ELF-1 (cell line): ENCODE measurements around the gene GDI1.

Experiments
- DNase-seq: peaks from one replicate; pipeline ENCODE4 v3.0.0-alpha.2; 2016; ENCODE audit warnings: low read depth, low spot score

Gene GDI1

GRCh38 chrX:154436374-154436982 is 476 bp upstream of the GDI1 start:
- peak; percentile 76 for DNase-seq

- DNase-seq, result no peak
Observed at GRCh38 chrX:154437971-154438893, 1.3 kb downstream of the GDI1 start.

- no peak for DNase-seq
Observed at GRCh38 chrX:154439841-154440240, 2.9 kb downstream of the GDI1 start.

GRCh38 chrX:154440623-154441357 is 3.8 kb downstream of the GDI1 start:
- DNase-seq, result no peak

DNA sequence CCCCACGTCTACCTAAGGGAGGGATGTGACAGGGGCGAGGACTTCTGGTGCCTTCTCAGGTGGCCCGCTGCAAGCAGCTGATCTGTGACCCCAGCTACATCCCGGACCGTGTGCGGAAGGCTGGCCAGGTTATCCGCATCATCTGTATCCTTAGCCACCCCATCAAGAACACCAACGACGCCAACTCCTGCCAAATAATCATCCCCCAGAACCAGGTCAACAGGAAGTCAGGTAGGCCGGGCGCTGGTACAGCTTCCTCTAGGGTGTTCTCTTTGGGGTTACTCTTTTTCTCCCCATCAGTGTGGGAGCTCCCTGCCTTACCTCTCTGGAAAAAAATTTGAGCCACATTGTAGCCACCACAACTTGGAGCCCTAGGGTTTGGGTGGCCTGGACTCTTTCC is 4.6 kb downstream of the GDI1 start:
- DNase-seq, result no peak

DNA sequence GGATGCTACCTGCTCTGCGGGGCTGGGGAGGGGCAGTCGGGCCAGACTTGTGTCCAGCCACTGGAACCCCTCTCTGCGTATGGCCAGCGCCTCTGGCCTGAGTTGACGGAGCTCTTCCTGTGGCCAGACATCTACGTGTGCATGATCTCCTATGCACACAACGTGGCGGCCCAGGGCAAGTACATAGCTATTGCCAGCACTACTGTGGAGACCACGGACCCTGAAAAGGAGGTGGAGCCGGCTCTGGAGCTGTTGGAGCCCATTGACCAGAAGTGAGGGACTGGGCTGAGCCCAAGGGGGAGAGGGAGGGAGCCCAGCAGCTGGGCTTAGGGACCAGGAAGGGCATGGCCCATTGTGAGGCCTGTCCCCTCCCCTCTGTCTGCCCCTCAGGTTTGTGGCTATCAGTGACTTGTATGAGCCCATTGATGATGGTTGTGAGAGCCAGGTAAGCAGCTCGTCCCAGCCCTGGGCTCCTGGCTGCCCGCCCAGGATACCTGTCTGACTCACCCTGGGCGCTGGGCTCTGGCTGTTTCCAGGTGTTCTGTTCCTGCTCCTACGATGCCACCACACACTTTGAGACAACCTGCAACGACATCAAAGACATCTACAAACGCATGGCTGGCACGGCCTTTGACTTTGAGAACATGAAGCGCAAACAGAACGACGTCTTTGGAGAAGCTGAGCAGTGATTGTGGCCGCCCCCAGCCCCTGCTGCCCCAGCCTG is 5.2 kb downstream of the GDI1 start:
- DNase-seq, result no peak

DNA sequence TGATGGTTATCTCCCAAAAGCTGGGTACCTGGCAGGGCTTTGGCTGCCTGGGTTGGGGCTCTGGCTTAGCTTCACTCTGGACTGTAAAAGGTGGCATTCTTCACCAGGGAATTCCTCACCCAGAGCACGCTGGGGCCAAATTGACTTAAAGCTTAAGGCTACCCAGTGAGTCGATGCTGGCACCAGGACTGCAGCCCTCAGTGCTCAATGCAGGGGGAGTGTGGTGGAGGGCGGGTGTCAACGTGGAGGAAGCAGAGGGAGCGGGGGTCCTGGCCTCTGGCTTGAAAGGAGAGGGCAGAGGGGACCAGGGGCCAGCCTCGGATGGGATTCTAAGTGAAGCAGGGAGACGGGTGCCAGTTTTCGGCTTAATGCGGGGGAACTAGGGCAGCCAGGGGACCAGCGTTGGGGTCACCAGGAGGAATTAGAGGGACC is 6.5 kb downstream of the GDI1 start:
- DNase-seq, result peak; percentile 53

DNA sequence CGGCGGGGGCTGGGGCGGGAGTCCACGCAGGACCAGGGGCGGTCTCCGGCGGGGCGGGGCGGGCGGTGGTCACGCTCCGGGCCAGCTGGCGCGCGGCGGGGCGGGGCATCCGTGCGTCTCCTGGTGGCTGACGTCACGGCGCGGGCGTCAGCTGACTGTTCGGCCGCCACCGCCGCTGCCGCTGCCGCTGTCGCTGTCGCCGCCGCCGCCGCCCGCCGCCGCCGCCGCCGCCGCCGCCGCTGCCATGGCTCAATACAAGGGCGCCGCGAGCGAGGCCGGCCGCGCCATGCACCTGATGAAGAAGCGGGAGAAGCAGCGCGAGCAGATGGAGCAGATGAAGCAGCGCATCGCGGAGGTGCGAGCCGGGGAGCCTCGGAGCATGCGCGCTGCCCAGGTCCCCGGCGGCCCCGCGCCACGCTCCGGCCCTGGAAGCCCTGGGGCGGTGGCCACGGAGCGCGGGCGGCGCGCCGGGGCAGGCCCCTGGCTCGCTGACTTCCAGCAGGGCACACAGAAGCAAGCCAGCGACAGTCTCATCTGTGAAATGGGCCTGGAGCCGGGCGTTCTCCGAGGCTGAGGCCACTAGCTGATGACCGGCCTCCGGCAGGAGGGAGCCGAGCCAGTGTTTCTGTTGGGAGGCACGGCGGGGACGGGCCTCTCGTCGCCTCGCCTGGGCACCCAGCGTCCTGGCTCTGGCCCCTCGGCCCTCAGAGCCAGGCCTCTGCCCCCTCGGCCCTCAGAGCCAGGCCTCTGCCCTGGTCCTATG is 7.2 kb downstream of the GDI1 start, which contains the start of gene FAM50A:
Gene FAM50A, plus strand, starts transcription at position 150 of the 763 bp plus-strand sequence. Its CDS starts 95 bp downstream, at position 245.
- DNase-seq, result no peak

- DNase-seq, result no peak
Observed at GRCh38 chrX:154444755-154445246, 7.8 kb downstream of the GDI1 start.

DNA sequence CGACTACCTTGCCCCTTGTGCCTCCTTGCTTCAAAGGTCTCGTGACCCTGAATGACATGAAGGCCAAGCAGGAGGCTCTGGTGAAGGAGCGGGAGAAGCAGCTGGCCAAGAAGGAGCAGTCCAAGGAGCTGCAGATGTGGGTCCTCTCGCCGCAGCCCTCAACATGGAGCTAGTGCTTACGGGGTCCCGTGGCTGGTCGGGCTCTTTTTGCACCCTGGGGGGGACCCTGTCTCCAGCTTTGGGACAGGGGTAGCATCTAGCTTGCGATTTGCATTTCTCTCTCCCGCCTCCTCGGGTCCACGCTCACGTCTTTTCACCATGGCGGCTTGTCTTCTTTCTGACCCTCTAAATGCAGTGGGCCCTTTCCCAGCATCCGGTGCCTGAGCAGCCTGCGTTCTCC is 8.8 kb downstream of the GDI1 start:
- no peak for DNase-seq

DNA sequence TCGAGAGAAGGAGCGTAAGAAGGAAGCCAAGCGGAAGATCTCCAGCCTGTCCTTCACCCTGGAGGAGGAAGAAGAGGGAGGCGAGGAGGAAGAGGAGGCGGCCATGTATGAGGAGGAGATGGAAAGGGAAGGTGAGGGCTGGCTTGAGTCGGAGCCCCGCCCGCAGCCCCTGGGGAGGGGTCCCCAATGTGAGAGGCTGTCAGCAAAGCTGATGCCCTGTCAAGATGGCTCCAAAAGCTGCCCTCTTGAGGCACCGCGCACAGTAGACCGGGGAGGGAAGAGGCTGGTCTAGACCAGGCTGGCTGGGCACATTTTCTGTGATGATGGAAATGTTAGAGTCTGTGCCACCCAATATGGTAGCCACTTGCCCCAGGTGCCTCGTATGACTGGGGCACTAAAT is 9.5 kb downstream of the GDI1 start:
- no peak for DNase-seq

DNA sequence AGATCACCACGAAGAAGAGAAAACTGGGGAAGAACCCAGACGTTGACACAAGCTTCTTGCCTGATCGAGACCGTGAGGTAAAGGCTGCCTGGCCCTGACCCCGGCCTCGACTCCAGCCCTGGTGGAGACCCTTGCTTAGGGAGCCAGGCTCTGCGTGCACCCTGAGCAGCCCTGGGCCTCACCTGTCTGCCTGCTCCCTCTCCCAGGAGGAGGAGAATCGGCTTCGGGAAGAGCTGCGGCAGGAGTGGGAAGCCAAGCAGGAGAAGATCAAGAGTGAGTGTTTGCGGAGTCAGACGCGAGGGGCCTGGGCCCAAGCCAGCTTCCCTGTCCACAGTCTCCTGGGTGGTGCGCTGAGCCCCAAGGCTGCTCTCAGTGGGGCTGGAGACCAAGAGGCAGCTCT is 11.5 kb downstream of the GDI1 start:
- DNase-seq, result no peak

GRCh38 chrX:154449618-154450017 is 12.7 kb downstream of the GDI1 start:
- no peak for DNase-seq

- DNase-seq, result no peak
Observed at GRCh38 chrX:154450312-154450711, 13.4 kb downstream of the GDI1 start.

GRCh38 chrX:154452823-154453222 is 15.9 kb downstream of the GDI1 start:
- DNase-seq, result no peak

DNA sequence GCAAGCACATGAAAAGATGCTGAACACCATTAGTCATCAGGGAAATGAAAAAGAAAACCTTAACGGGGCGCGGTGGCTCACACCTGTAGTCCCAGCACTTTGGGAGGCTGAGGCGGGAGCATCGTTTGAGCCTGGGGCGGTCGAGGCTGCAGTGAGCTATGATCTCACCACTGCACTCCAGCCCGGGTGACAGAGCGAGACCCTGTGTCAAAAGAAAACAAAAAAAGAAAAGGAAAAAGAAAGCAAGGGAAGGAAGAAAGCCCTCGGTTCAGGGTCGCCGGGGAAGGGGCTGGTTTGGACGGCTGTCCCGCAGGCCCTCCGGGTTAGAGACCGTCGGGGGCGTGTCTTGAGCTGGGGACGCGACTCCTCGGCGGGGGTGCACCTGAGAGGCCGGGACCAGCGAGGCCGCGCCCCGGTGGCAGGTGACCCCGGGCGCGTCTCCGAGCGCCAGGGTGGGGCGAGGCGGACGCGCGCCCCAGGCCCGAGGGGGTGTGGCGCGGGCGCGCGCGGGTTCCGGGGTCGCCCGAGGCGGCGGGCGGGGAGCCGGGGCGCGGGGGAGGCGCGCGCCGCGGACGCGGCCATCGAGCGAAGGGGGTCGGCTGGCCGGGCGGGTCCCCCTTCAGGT is 20.6 kb downstream of the GDI1 start:
- peak; percentile 65 for DNase-seq

GRCh38 chrX:154458116-154458953 is 21.4 kb downstream of the GDI1 start, which contains the start of gene PLXNA3:
Gene PLXNA3 (plus strand): TSS chrX:154458281. CDS start chrX:154460184, 1,903 bp downstream.
- DNase-seq, result no peak

- DNase-seq, result no peak
Observed at GRCh38 chrX:154458954-154459778, 22.2 kb downstream of the GDI1 start.
